ENCODE data around the gene SAP25. TPM values are rescaled to one million over a fixed set of nuclear protein-coding genes. Genes with fewer than 3 reads are reported as not detected.

Gene SAP25
- total and polyA plus RNA-seq, 12 donors: 0.67 to 11.3 (median 1.6) TPM; not detected in 4

DNA sequence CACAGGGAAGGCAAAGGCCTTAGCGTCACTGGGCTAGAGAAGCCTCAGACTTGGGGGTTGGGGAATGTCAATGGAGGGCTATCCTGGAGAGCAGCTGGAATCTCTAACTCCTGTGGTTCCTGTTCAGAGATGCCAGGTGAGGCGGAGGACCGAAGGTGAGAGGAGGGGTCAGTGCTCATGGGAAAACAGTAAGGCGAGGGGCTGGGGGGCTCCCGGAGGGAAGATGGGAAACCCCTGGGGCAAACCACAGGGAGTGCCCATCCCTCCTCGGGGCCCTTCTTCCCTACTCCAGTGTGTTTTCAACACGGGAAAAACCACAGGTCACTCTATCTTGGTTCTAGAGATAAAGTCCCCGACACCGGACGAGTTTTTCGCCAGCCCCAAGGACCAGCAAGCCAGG lies 8.9 kb upstream of the SAP25 start:
- peaks cover 0 to 44% of the 10 kb centered on the region in 2 donors for H3K36me3 ChIP-seq (replicated peaks in 1 of 2)
- peak overlapping the region in 2 of 5 donors; percentile 94 to 99 for H3K27ac ChIP-seq
- H3K9me3 ChIP-seq (replicated peaks in 1 of 3): no peaks in the 10 kb centered on the region
- peaks cover 21 to 30% of the 10 kb centered on the region in 2 donors for H3K4me1 ChIP-seq (replicated peaks in 1 of 2)
- WGBS, 4 donors: 54 to 68% (median 65%) methylated on average over 7 to 11 of the region's 11 CpGs
- intact Hi-C loops (cut with DNase I): loop anchor here in 1 of 2 donors (5.0 kb wide), 1 partner anchor 95 kb away; no protein-coding TSS in a partner anchor
- H3K27me3 ChIP-seq: no peaks in the 10 kb centered on the region
- H3K4me3 ChIP-seq: no peak overlapping the region
- peak in 1 of 7 donors; percentile 49 for DNase-seq
- TF ChIP-seq, protein P1, sequence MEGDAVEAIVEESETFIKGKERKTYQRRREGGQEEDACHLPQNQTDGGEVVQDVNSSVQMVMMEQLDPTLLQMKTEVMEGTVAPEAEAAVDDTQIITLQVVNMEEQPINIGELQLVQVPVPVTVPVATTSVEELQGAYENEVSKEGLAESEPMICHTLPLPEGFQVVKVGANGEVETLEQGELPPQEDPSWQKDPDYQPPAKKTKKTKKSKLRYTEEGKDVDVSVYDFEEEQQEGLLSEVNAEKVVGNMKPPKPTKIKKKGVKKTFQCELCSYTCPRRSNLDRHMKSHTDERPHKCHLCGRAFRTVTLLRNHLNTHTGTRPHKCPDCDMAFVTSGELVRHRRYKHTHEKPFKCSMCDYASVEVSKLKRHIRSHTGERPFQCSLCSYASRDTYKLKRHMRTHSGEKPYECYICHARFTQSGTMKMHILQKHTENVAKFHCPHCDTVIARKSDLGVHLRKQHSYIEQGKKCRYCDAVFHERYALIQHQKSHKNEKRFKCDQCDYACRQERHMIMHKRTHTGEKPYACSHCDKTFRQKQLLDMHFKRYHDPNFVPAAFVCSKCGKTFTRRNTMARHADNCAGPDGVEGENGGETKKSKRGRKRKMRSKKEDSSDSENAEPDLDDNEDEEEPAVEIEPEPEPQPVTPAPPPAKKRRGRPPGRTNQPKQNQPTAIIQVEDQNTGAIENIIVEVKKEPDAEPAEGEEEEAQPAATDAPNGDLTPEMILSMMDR (IDR thresholded peaks at IDR 0.05): no peak
- TF ChIP-seq POLR2A (IDR thresholded peaks at IDR 0.05): no peak

DNA sequence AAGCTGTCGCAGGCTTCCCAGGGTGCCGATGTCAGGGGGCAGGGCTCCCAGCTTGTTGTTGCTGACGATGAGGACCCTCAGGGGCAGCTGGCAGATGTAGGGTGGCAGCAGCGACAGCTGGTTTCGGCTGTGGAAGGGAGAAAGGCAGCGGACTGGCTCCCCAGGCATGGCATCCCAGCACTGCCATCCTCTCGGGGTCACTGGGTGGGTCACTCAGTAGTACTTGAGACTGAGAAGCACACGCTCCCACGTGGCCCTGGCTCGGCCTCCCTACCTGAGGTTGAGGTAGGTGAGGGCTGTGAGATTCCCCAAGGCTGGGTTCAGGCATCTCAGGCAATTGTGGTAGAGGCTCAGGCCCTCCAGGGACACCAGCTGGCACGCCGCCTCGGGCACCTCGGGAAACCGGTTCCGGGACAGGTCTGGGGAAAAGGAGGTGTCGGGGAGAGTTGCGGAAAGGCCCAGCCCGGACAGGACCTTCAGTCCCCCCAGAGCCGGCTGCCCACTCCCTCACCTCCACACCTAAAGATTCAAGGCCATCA lies 8.4 kb upstream of the SAP25 start:
- intact Hi-C loops (cut with DNase I): loop anchor here in 1 of 2 donors (5.0 kb wide), 1 partner anchor 95 kb away; no protein-coding TSS in a partner anchor
- WGBS, 4 donors: 38 to 86% (median 78%) methylated on average over 10 to 20 of the region's 20 CpGs
- peak in 3 of 7 donors; percentile 37 to 55 (median 42) for DNase-seq
- Histone ChIP-seq H3K36me3 (replicated peaks in 1 of 2) (peaks cover 0 to 49% of the 10 kb centered on the region in 2 donors), H3K4me3 (no peak overlapping the region), H3K27me3 (no peaks in the 10 kb centered on the region), H3K9me3 (replicated peaks in 1 of 3) (no peaks in the 10 kb centered on the region), H3K4me1 (replicated peaks in 1 of 2) (peaks cover 21 to 30% of the 10 kb centered on the region in 2 donors), H3K27ac (peak overlapping the region in 2 of 5 donors; percentile 94 to 99)
- TF ChIP-seq POLR2A (IDR thresholded peaks at IDR 0.05): no peak
- TF ChIP-seq, protein P1 (IDR thresholded peaks at IDR 0.05): no peak

DNA sequence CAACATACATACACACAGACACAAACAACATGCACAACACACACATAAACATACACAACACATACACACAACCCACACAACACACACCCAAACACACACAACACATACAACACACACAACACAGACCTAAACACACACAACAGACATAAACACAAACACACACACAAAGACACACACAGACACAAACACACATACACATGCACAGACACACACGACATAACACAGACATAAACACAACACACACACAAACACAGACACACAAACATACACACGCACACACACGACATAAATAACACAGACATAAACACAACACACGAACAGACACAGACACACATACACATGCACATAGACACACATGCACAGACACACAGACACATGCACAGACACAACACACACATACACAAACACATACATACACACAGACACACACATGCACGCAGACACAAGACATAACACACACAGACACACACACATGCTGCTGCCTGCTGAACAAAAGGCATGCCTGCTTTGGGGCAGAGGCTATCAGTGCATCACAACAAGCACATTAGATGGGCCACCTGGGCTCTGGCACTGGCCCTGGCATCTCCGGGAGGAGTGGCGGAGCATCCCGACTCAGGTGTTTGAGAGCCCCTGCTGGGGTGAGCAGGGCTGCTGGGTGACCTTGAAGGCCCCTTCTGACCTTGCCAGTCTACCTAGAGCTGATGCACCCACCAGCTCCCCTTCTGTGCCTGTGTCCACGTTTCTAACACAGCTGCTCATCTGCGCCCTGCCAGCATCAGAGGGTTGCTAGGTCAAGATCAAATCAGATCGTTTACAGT lies 7.0 kb upstream of the SAP25 start:
- intact Hi-C loops (cut with DNase I): loop anchor here in 1 of 2 donors (5.0 kb wide), 1 partner anchor 97 kb away; no protein-coding TSS in a partner anchor

More for the DNA sequence above, 7.0 kb upstream of the SAP25 start:
- 73 to 82% (median 80%) methylated on average over 8 to 11 of the region's 11 CpGs for WGBS, 4 donors
- H3K36me3 ChIP-seq (replicated peaks in 1 of 2): peaks cover 0 to 63% of the 10 kb centered on the region in 2 donors
- peak in 1 of 7 donors; percentile 52 for DNase-seq
- H3K27ac ChIP-seq: no peak overlapping the region
- TF ChIP-seq, protein P1 (IDR thresholded peaks at IDR 0.05): no peak
- TF ChIP-seq POLR2A (IDR thresholded peaks at IDR 0.05): no peak
- H3K4me3 ChIP-seq: no peak overlapping the region
- no peaks in the 10 kb centered on the region for H3K27me3 ChIP-seq
- H3K4me1 ChIP-seq (replicated peaks in 1 of 2): peaks cover 21 to 30% of the 10 kb centered on the region in 2 donors
- H3K9me3 ChIP-seq (replicated peaks in 1 of 3): no peaks in the 10 kb centered on the region

Measured in adrenal gland (tissue), 12 donors.